Naive thymus-derived CD4-positive, alpha-beta T cell (primary cell): ENCODE results near the gene CASP9. TPM values are rescaled to one million over a fixed set of nuclear protein-coding genes. Genes with fewer than 3 reads are reported as not detected.

Experiments used
- polyA plus RNA-seq, 2 donors: library from polyadenylated mRNA; unstranded; fragments of 300-500 nt; fragmentation: Illumina TruSeq; gene quantifications; one replicate each; pipeline ENCODE4 v1.2.3, GENCODE V29; 2021
- total RNA-seq, 6 experiments: library from RNA in 5 of 6; stranded (reverse) in 5 of 6; gene quantifications; 1 replicate in 5 of 6; 2 replicates in 1 of 6; pipeline ENCODE4 v1.2.3 and lab custom pipeline; 2021 to 2026

Gene CASP9
- total and polyA plus RNA-seq, 7 experiments from 2014 or later, result 9.0 to 22.2 (median 15.2) TPM

Other genes with a start within 250 kb of the CASP9 start
- gene EFHD2, start 114.3 kb downstream of the CASP9 start, total RNA-seq, result 100 to 1,000 TPM in 1 of 5 experiments, 10 to 100 TPM in 4; 29.9 to 258 (median 82.6) TPM
- 10 to 100 TPM; 21.0 to 30.2 TPM for gene EFHD2, start 114.3 kb downstream of the CASP9 start, polyA plus RNA-seq
- 1 to 10 TPM in 2 of 5 experiments, under 1 TPM in 3; 0.12 to 3.0 (median 0.65) TPM for gene CTRC, start 85.8 kb downstream of the CASP9 start, total RNA-seq
- gene CTRC, start 85.8 kb downstream of the CASP9 start, polyA plus RNA-seq, result not detected
- not detected for gene CELA2A, start 67.5 kb downstream of the CASP9 start, total RNA-seq
- not detected for gene CELA2A, start 67.5 kb downstream of the CASP9 start, polyA plus RNA-seq
- gene CELA2B, start 48.1 kb downstream of the CASP9 start, total RNA-seq, result not detected
- gene CELA2B, start 48.1 kb downstream of the CASP9 start, polyA plus RNA-seq, result not detected
- 10 to 100 TPM; 17.8 to 29.4 (median 25.0) TPM for gene DNAJC16, start 2.6 kb upstream of the CASP9 start, total RNA-seq
- 10 to 100 TPM in 1 of 2 donors, 1 to 10 TPM in 1; 9.6 to 10.0 TPM for gene DNAJC16, start 2.6 kb upstream of the CASP9 start, polyA plus RNA-seq
- gene AGMAT, start 60.8 kb upstream of the CASP9 start, total RNA-seq, result 10 to 100 TPM in 1 of 5 experiments, 1 to 10 TPM in 4; 6.4 to 21.5 (median 9.5) TPM
- gene AGMAT, start 60.8 kb upstream of the CASP9 start, polyA plus RNA-seq, result 10 to 100 TPM; 14.5 to 16.9 TPM
- gene DDI2, start 93.2 kb upstream of the CASP9 start, total RNA-seq, result 10 to 100 TPM; 24.5 to 46.8 (median 37.0) TPM
- gene DDI2, start 93.2 kb upstream of the CASP9 start, polyA plus RNA-seq, result 1 to 10 TPM; 3.2 to 6.7 TPM
- 10 to 100 TPM; 53.6 to 78.6 (median 68.1) TPM for gene PLEKHM2, start 160.1 kb upstream of the CASP9 start, total RNA-seq
- gene PLEKHM2, start 160.1 kb upstream of the CASP9 start, polyA plus RNA-seq, result 10 to 100 TPM in 1 of 2 donors, 1 to 10 TPM in 1; 4.3 to 10.0 TPM
- 1 to 10 TPM; 1.5 to 4.6 (median 2.1) TPM for gene SLC25A34, start 212.0 kb upstream of the CASP9 start, total RNA-seq
- under 1 TPM in 1 of 2 donors, not detected in 1; 0.08 TPM for gene SLC25A34, start 212.0 kb upstream of the CASP9 start, polyA plus RNA-seq
- not detected for gene TMEM82, start 218.3 kb upstream of the CASP9 start, total RNA-seq
- not detected for gene TMEM82, start 218.3 kb upstream of the CASP9 start, polyA plus RNA-seq
- gene FBLIM1, start 234.6 kb upstream of the CASP9 start, total RNA-seq, result under 1 TPM in 2 of 5 experiments, not detected in 3; 0.27 to 0.54 TPM
- gene FBLIM1, start 234.6 kb upstream of the CASP9 start, polyA plus RNA-seq, result under 1 TPM in 1 of 2 donors, not detected in 1; 0.41 TPM